Astrocyte of the hippocampus (primary cell): ENCODE measurements around the gene CYTIP.
A peak's percentile ranks its signal among the peaks of the same experiment; 100 is the strongest.

Experiments
- DNase-seq: peaks from one replicate; pipeline ENCODE4 v3.0.0; 2011; ENCODE audit warnings: low read depth, low spot score

The CYTIP gene

DNA sequence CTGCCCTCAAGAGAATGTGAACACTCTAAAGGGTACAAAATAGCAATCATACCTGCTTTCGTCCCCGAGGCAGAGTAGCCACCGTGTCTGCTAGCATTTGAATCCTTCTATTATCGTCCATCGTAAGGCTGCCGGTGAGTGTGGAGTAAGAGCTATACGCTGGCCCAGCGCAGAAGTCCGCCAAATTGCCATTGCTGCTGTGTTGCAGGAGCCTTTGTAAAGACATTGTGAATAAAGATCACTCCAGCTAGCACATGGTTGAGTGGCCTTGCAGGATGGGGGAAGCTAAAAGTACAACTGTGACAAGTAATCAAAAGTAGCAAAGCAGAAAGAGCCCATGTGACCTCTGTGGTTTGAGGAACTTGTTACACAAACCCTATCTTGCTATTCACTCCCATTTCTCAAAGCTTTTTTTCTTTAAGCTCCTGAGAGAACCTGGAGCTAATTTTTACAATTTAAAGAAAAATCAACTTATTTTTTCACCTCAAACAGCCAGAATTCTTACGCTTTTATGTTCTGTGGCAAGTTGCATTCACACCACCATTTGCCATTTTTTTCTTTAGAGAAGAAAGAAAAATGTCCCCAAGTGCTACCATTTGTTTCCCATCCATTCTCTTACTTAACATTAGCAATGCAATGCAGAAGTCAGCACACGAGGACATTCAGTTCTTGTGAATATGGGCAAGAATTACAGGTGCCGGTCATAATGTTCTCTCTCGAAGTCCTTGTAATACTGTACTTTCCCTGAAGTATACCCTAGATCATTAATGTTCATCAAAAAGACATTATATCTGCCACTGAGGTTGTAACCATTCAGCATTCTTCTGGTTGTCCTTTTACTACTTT is at the start of gene CYTIP:
Gene CYTIP (minus strand): TSS at position 295 of the 846 bp plus-strand sequence. CDS start 69 bp downstream, at position 226.
- no peak for DNase-seq

GRCh38 chr2:157492189-157492773 is 48.4 kb upstream of the CYTIP start:
- peak; percentile 80 for DNase-seq

- no peak for DNase-seq
Measured at GRCh38 chr2:157489983-157490382, 46.1 kb upstream of the CYTIP start.

- no peak for DNase-seq
Measured at GRCh38 chr2:157488877-157489276, 45.0 kb upstream of the CYTIP start.

GRCh38 chr2:157487747-157488146 is 43.9 kb upstream of the CYTIP start:
- DNase-seq: no peak

GRCh38 chr2:157487271-157487610 is 43.4 kb upstream of the CYTIP start:
- no peak for DNase-seq

DNA sequence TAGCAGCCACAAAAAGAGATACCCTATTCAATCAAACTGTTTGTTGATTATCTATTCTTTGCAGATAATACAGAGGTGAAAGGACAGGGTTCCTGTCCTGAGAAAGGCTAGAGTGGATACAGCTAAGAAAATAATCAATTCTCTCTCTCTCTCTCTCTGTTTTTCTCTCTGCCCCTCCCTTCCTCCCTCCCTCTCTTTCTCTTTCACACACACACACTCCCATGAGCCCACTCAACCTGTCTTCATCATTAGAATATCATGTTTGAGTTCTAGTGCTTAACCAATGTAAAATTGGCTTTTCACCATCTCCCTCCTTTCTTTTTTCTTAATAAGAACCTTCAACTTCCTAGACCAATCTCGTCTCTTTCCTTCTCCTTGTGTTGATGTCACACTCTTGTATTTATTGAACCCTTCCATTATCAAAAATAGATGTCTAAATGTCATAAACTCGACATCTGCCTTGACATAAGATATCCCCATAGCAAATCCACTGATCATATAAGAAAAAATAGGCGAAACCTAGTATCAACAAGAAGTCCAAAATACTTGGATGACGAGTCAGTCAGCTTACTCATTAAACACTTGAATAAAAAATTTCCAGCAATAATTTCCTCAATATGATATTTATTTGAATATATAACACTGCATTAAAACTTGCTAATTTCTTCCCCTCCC is 42.8 kb upstream of the CYTIP start:
- peak; percentile 28 for DNase-seq

- DNase-seq: peak; percentile 40
Measured at GRCh38 chr2:157480182-157480961, 36.5 kb upstream of the CYTIP start.

- DNase-seq: no peak
Measured at GRCh38 chr2:157479081-157480027, 35.5 kb upstream of the CYTIP start.

- DNase-seq: no peak
Measured at GRCh38 chr2:157477919-157478318, 34.0 kb upstream of the CYTIP start.

GRCh38 chr2:157476953-157477709 is 33.2 kb upstream of the CYTIP start:
- DNase-seq: no peak

- no peak for DNase-seq
Measured at GRCh38 chr2:157475722-157476390, 32.0 kb upstream of the CYTIP start.

GRCh38 chr2:157473581-157473980 is 29.7 kb upstream of the CYTIP start:
- no peak for DNase-seq

DNA sequence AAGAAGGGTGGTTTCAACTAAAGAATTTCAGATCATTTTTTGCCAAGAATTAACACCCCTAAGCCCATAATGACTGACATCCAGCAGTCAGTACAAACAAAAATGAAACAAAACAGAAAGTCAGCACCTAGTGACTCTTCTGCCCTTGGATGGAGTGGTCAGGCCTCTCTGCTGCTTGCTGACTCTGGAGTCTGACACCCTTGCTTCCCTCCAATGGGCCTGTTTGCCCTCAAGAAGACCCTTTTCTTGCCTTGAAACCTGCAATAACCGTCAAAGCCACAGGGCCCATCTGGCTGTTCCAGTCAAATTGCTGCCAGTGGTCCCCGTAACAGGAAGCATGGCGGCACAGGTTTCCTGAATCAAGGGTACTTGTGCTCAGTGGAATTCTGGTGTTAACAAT is 27.2 kb upstream of the CYTIP start:
- no peak for DNase-seq

DNA sequence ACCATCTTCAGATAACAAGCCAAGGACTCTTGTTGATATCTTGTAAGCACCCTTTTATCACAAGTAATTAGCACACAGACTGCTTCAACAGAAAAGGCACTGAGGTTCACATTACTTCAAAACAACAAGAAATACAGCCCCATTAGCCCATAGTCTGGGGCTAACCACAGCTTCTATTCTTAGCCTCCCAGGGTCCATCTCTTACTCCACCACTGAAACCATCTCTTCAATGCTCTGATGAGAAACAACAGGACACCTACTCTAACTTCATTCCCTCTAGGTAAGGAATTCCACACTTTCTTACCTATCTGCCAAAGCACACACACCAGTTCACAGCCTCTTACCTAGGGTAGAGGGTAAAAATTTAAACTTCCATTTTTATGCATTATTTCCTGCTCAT is 26.4 kb upstream of the CYTIP start:
- DNase-seq: no peak

GRCh38 chr2:157469726-157470125 is 25.8 kb upstream of the CYTIP start:
- DNase-seq: no peak

- DNase-seq: peak; percentile 20
Measured at GRCh38 chr2:157468931-157469708, 25.2 kb upstream of the CYTIP start.

- DNase-seq: no peak
Measured at GRCh38 chr2:157466764-157467163, 22.9 kb upstream of the CYTIP start.

DNA sequence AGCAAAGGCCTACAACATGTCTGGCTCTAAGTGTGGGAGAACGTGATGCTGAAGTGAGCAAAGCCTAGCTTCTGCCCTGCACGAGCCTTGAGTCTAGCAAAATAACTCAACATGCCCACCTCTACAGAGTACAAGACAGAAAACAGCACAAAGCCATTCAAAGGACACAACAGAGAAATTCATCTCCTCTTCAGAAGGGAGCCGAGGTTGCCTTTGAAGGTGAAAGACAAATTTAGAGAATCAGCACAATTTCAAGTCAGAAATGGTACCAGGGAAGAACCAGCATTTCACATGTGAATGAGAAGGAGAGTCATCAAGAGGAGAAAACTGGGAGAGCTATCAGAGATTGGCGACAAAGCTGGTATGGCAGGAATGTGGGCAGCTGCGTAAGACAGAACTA is 21.7 kb upstream of the CYTIP start:
- DNase-seq: no peak
